ENCODE data around the gene NFRKB.
A peak's percentile ranks its signal among the peaks of the same experiment; 100 is the strongest.
"Not testable (repeated sequence)": the region's sequence is repeated elsewhere in the genome, so short reads cannot be mapped to it uniquely, and the experiment has no call there.

The NFRKB gene

GRCh38 chr11:129884581-129884980 is 10.8 kb downstream of the NFRKB start:
- Histone ChIP-seq H3K9ac (ENCODE audit: low read length) (no peak overlapping the region), H3K36me3 (ENCODE audit: control insufficient read depth, insufficient read depth, low read length) (peaks cover 15% of the 10 kb centered on the region), H3K9me3 (ENCODE audit: control insufficient read depth, low read length) (no peaks in the 10 kb centered on the region), H3K27me3 (ENCODE audit: control insufficient read depth, insufficient read depth, low read length) (no peaks in the 10 kb centered on the region), H3K4me3 (ENCODE audit: low read length) (no peak overlapping the region), H3K4me1 (ENCODE audit: control insufficient read depth, insufficient read depth, low read length) (no peaks in the 10 kb centered on the region)

- H3K27me3 ChIP-seq (ENCODE audit: control insufficient read depth, insufficient read depth, low read length) = no peaks in the 10 kb centered on the region
- H3K36me3 ChIP-seq (ENCODE audit: control insufficient read depth, insufficient read depth, low read length) = peaks cover 34% of the 10 kb centered on the region
- no peaks in the 10 kb centered on the region for H3K4me1 ChIP-seq (ENCODE audit: control insufficient read depth, insufficient read depth, low read length)
- no peaks in the 10 kb centered on the region for H3K9me3 ChIP-seq (ENCODE audit: control insufficient read depth, low read length)
- no peak overlapping the region for H3K9ac ChIP-seq (ENCODE audit: low read length)
- H3K4me3 ChIP-seq (ENCODE audit: low read length) = no peak overlapping the region
Measured at GRCh38 chr11:129881570-129882170, 13.7 kb downstream of the NFRKB start.

- no peaks in the 10 kb centered on the region for H3K9me3 ChIP-seq (ENCODE audit: control insufficient read depth, low read length)
- H3K4me3 ChIP-seq (ENCODE audit: low read length) = no peak overlapping the region
- peaks cover 37% of the 10 kb centered on the region for H3K36me3 ChIP-seq (ENCODE audit: control insufficient read depth, insufficient read depth, low read length)
- H3K9ac ChIP-seq (ENCODE audit: low read length) = no peak overlapping the region
- no peaks in the 10 kb centered on the region for H3K27me3 ChIP-seq (ENCODE audit: control insufficient read depth, insufficient read depth, low read length)
- no peaks in the 10 kb centered on the region for H3K4me1 ChIP-seq (ENCODE audit: control insufficient read depth, insufficient read depth, low read length)
Measured at GRCh38 chr11:129880311-129880710, 15.1 kb downstream of the NFRKB start.

GRCh38 chr11:129871914-129872313 is 23.5 kb downstream of the NFRKB start:
- Histone ChIP-seq H3K4me3 (ENCODE audit: low read length) (no peak overlapping the region), H3K4me1 (ENCODE audit: control insufficient read depth, insufficient read depth, low read length) (peaks cover 3% of the 10 kb centered on the region), H3K9me3 (ENCODE audit: control insufficient read depth, low read length) (no peaks in the 10 kb centered on the region), H3K27me3 (ENCODE audit: control insufficient read depth, insufficient read depth, low read length) (no peaks in the 10 kb centered on the region), H3K36me3 (ENCODE audit: control insufficient read depth, insufficient read depth, low read length) (peaks cover 25% of the 10 kb centered on the region), H3K9ac (ENCODE audit: low read length) (no peak overlapping the region)

- not testable (repeated sequence) for H3K9me3 ChIP-seq (ENCODE audit: control insufficient read depth, low read length); H3K4me3 ChIP-seq (ENCODE audit: low read length); H3K27me3 ChIP-seq (ENCODE audit: control insufficient read depth, insufficient read depth, low read length); H3K9ac ChIP-seq (ENCODE audit: low read length)
- Histone ChIP-seq H3K36me3 (ENCODE audit: control insufficient read depth, insufficient read depth, low read length) (peaks cover 11% of the 10 kb centered on the region), H3K4me1 (ENCODE audit: control insufficient read depth, insufficient read depth, low read length) (peaks cover 20% of the 10 kb centered on the region)
Measured at GRCh38 chr11:129868626-129869025, 26.8 kb downstream of the NFRKB start.

- H3K36me3 ChIP-seq (ENCODE audit: control insufficient read depth, insufficient read depth, low read length) = no peaks in the 10 kb centered on the region
- no peaks in the 10 kb centered on the region for H3K27me3 ChIP-seq (ENCODE audit: control insufficient read depth, insufficient read depth, low read length)
- H3K9me3 ChIP-seq (ENCODE audit: control insufficient read depth, low read length) = no peaks in the 10 kb centered on the region
- H3K4me3 ChIP-seq (ENCODE audit: low read length) = no peak overlapping the region
- peaks cover 31% of the 10 kb centered on the region for H3K4me1 ChIP-seq (ENCODE audit: control insufficient read depth, insufficient read depth, low read length)
- H3K9ac ChIP-seq (ENCODE audit: low read length) = peak overlapping the region; percentile 33
Measured at GRCh38 chr11:129866311-129866710, 29.1 kb downstream of the NFRKB start.

GRCh38 chr11:129865701-129866100 is 29.7 kb downstream of the NFRKB start:
- Histone ChIP-seq H3K9ac (ENCODE audit: low read length) (no peak overlapping the region), H3K4me3 (ENCODE audit: low read length) (no peak overlapping the region), H3K36me3 (ENCODE audit: control insufficient read depth, insufficient read depth, low read length) (no peaks in the 10 kb centered on the region), H3K27me3 (ENCODE audit: control insufficient read depth, insufficient read depth, low read length) (no peaks in the 10 kb centered on the region), H3K4me1 (ENCODE audit: control insufficient read depth, insufficient read depth, low read length) (peaks cover 33% of the 10 kb centered on the region), H3K9me3 (ENCODE audit: control insufficient read depth, low read length) (no peaks in the 10 kb centered on the region)

GRCh38 chr11:129864811-129865210 is 30.6 kb downstream of the NFRKB start:
- H3K9me3 ChIP-seq (ENCODE audit: control insufficient read depth, low read length) = no peaks in the 10 kb centered on the region
- H3K4me3 ChIP-seq (ENCODE audit: low read length) = no peak overlapping the region
- no peaks in the 10 kb centered on the region for H3K27me3 ChIP-seq (ENCODE audit: control insufficient read depth, insufficient read depth, low read length)
- H3K9ac ChIP-seq (ENCODE audit: low read length) = no peak overlapping the region
- no peaks in the 10 kb centered on the region for H3K36me3 ChIP-seq (ENCODE audit: control insufficient read depth, insufficient read depth, low read length)
- H3K4me1 ChIP-seq (ENCODE audit: control insufficient read depth, insufficient read depth, low read length) = peaks cover 33% of the 10 kb centered on the region

GRCh38 chr11:129861702-129862522 is 33.5 kb downstream of the NFRKB start:
- no peaks in the 10 kb centered on the region for H3K9me3 ChIP-seq (ENCODE audit: control insufficient read depth, low read length)
- no peaks in the 10 kb centered on the region for H3K27me3 ChIP-seq (ENCODE audit: control insufficient read depth, insufficient read depth, low read length)
- H3K4me1 ChIP-seq (ENCODE audit: control insufficient read depth, insufficient read depth, low read length) = peaks cover 30% of the 10 kb centered on the region
- H3K4me3 ChIP-seq (ENCODE audit: low read length) = no peak overlapping the region
- H3K9ac ChIP-seq (ENCODE audit: low read length) = peak overlapping the region; percentile 23
- no peaks in the 10 kb centered on the region for H3K36me3 ChIP-seq (ENCODE audit: control insufficient read depth, insufficient read depth, low read length)

- no peak overlapping the region for H3K4me3 ChIP-seq (ENCODE audit: low read length)
- no peaks in the 10 kb centered on the region for H3K27me3 ChIP-seq (ENCODE audit: control insufficient read depth, insufficient read depth, low read length)
Measured at GRCh38 chr11:129856036-129856435, 39.3 kb downstream of the NFRKB start.

GRCh38 chr11:129855086-129855485 is 40.3 kb downstream of the NFRKB start:
- Histone ChIP-seq H3K9ac (ENCODE audit: low read length) (no peak overlapping the region), H3K36me3 (ENCODE audit: control insufficient read depth, insufficient read depth, low read length) (peaks cover 10% of the 10 kb centered on the region), H3K27me3 (ENCODE audit: control insufficient read depth, insufficient read depth, low read length) (no peaks in the 10 kb centered on the region), H3K4me1 (ENCODE audit: control insufficient read depth, insufficient read depth, low read length) (peaks cover 19% of the 10 kb centered on the region), H3K9me3 (ENCODE audit: control insufficient read depth, low read length) (no peaks in the 10 kb centered on the region), H3K4me3 (ENCODE audit: low read length) (no peak overlapping the region)

More at GRCh38 chr11:129856036-129856435, 39.3 kb downstream of the NFRKB start:
- H3K36me3 ChIP-seq (ENCODE audit: control insufficient read depth, insufficient read depth, low read length) = peaks cover 10% of the 10 kb centered on the region
- H3K9ac ChIP-seq (ENCODE audit: low read length) = no peak overlapping the region
- peaks cover 19% of the 10 kb centered on the region for H3K4me1 ChIP-seq (ENCODE audit: control insufficient read depth, insufficient read depth, low read length)
- H3K9me3 ChIP-seq (ENCODE audit: control insufficient read depth, low read length) = no peaks in the 10 kb centered on the region

GRCh38 chr11:129854232-129854805 is 41.1 kb downstream of the NFRKB start:
- no peaks in the 10 kb centered on the region for H3K27me3 ChIP-seq (ENCODE audit: control insufficient read depth, insufficient read depth, low read length)
- peaks cover 10% of the 10 kb centered on the region for H3K36me3 ChIP-seq (ENCODE audit: control insufficient read depth, insufficient read depth, low read length)
- H3K4me1 ChIP-seq (ENCODE audit: control insufficient read depth, insufficient read depth, low read length) = peaks cover 19% of the 10 kb centered on the region
- no peaks in the 10 kb centered on the region for H3K9me3 ChIP-seq (ENCODE audit: control insufficient read depth, low read length)
- peak overlapping the region; percentile 11 for H3K9ac ChIP-seq (ENCODE audit: low read length)
- no peak overlapping the region for H3K4me3 ChIP-seq (ENCODE audit: low read length)

All from mucosa of stomach (tissue), 1 donor.